Coronary artery (tissue), 2 donors: ENCODE measurements around the gene CKB.

Experiments
- DNase-seq: peaks from one replicate; pipeline ENCODE4 v3.0.0-alpha.2; 2017; ENCODE audit warnings: low spot score
- H3K27ac ChIP-seq, 2 donors: fragments of 200-600 bp; sonication (generic); one replicate each; pipeline ENCODE4 v1.5.1; 2016 to 2019
- H3K4me3 ChIP-seq: fragments of 200-600 bp; sonication (generic); 2 replicates; pipeline ENCODE4 v1.5.1; 2016; ENCODE audit warnings: mild to moderate bottlenecking, moderate library complexity
- TF ChIP-seq, protein P1 (sequence below): fragments of 200-600 bp; sonication (generic); IDR thresholded peaks from one replicate; pipeline ENCODE4 v1.5.1; 2019; ENCODE audit warnings: antibody characterized with exemption

Gene CKB

GRCh38 chr14:103509864-103510723, 12.5 kb downstream of the CKB start:
- no peak overlapping the region for H3K4me3 ChIP-seq
- no peak overlapping the region for H3K27ac ChIP-seq
- TF ChIP-seq, protein P1, sequence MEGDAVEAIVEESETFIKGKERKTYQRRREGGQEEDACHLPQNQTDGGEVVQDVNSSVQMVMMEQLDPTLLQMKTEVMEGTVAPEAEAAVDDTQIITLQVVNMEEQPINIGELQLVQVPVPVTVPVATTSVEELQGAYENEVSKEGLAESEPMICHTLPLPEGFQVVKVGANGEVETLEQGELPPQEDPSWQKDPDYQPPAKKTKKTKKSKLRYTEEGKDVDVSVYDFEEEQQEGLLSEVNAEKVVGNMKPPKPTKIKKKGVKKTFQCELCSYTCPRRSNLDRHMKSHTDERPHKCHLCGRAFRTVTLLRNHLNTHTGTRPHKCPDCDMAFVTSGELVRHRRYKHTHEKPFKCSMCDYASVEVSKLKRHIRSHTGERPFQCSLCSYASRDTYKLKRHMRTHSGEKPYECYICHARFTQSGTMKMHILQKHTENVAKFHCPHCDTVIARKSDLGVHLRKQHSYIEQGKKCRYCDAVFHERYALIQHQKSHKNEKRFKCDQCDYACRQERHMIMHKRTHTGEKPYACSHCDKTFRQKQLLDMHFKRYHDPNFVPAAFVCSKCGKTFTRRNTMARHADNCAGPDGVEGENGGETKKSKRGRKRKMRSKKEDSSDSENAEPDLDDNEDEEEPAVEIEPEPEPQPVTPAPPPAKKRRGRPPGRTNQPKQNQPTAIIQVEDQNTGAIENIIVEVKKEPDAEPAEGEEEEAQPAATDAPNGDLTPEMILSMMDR = no peak
- no peak for DNase-seq

- DNase-seq = no peak
- Histone ChIP-seq H3K27ac (no peak overlapping the region), H3K4me3 (no peak overlapping the region)
- TF ChIP-seq, protein P1 = no peak
Observed at GRCh38 chr14:103508521-103509329, 13.9 kb downstream of the CKB start.

GRCh38 chr14:103507751-103508150, 14.9 kb downstream of the CKB start:
- DNase-seq = no peak
- TF ChIP-seq, protein P1 = no peak
- Histone ChIP-seq H3K4me3 (no peak overlapping the region), H3K27ac (no peak overlapping the region)

DNA sequence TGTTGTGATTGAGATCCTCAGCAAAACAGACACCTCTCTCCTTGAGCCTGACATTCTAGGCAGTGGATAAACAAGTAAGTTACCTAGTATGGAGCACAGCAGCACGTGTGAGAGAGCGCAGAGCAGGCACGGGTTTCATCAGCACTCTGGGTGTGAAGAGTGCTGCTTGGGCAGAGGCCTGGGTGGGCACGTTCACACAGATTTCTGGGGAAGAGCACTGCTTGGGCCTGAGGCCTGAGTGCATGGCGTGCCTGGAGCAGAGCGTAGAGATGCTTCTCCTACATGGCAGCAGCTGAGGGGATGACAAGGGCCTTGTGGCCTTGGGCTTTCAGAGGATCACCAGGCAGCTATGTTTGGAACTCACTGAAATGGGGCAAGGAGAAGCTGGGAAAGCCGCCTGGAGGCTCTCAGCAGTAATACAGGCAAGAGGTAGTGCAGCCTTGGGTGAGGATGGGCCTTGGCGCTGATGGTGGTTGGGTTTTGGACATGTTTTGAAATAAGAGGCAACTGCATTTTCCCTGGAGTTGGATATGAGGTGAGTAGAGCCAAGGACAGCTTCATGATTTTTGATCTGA, 17.6 kb downstream of the CKB start:
- peak; percentile 40 for DNase-seq
- TF ChIP-seq, protein P1 = no peak
- no peak overlapping the region for H3K27ac ChIP-seq
- no peak overlapping the region for H3K4me3 ChIP-seq

- H3K4me3 ChIP-seq = no peak overlapping the region
- peak; percentile 26 for DNase-seq
- TF ChIP-seq, protein P1 = no peak
- H3K27ac ChIP-seq = no peak overlapping the region
Observed at GRCh38 chr14:103503296-103503695, 19.3 kb downstream of the CKB start.

- Histone ChIP-seq H3K27ac (no peak overlapping the region), H3K4me3 (no peak overlapping the region)
- TF ChIP-seq, protein P1 = no peak
- DNase-seq = peak; percentile 5
Observed at GRCh38 chr14:103502877-103503276, 19.8 kb downstream of the CKB start.
